ENCODE results near the gene CLPTM1L.

CLPTM1L gene

DNA sequence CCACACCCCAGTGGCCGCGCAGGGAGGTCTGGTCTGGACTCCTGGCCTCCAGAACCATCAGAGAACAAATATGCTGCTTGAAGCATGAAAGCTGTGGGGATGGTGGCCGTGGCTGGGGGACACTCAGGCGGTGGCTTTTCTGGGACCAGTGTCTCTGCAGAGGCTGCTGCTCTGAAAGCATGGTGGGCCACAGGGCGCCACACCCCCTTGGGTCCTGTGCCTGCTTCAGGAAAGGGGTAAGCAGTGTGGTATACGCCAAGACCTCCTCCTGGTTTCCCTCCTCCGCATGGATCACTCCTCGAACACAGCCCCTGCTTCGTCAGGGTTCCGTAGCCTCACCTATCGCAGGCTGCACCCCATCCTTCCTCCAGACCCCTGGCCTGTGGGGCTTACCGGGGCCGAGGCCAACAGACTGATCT is 30.3 kb downstream of the CLPTM1L start:
- Histone ChIP-seq H3K27ac (ENCODE audit: extremely low read depth, low read depth, low read length) (no peak overlapping the region), H3K4me3 (ENCODE audit: low read depth, low read length) (no peak overlapping the region), H3K9me3 (ENCODE audit: control insufficient read depth, insufficient read depth, low read depth, low read length) (no peaks in the 10 kb centered on the region), H3K4me1 (ENCODE audit: control insufficient read depth, insufficient read depth, low read length) (peaks cover 14% of the 10 kb centered on the region), H3K36me3 (ENCODE audit: control insufficient read depth in 2 of 2, insufficient read depth in 1 of 2, low read length in 2 of 2) (peaks cover 5 to 23% of the 10 kb centered on the region in 2 experiments)
- ChIA-PET POLR2A (no interaction called here), CTCF (interaction anchor here (0.9 kb wide), 1 partner anchor 140 kb away, joined by 3 read pairs; no protein-coding TSS in a partner anchor)
- TF ChIP-seq ZSCAN16 (tag by site-specific recombination; IDR thresholded peaks at IDR 0.05) (no peak), TCF7L2 (IDR thresholded peaks at IDR 0.05; ENCODE audit: borderline replicate concordance, low read depth, low read length) (no peak), ZNF155 (tag by site-specific recombination; IDR thresholded peaks at IDR 0.05) (no peak), ZNF169 (tag by site-specific recombination; IDR thresholded peaks at IDR 0.05) (no peak), ZNF837 (tag by site-specific recombination; IDR thresholded peaks at IDR 0.05) (no peak), ZBTB21 (tag by site-specific recombination; IDR thresholded peaks at IDR 0.05) (no peak), ZFHX2 (tag by site-specific recombination; conservative IDR thresholded peaks at IDR 0.05) (no peak), ZNF404 (tag by site-specific recombination; IDR thresholded peaks at IDR 0.05) (no peak), ZNF510 (tag by site-specific recombination; IDR thresholded peaks at IDR 0.05; ENCODE audit: insufficient replicate concordance) (no peak), ZNF24 (tag by site-specific recombination; IDR thresholded peaks at IDR 0.05) (no peak), ZNF571 (tag by site-specific recombination; IDR thresholded peaks at IDR 0.05) (no peak)
- TF ChIP-seq, protein P1, sequence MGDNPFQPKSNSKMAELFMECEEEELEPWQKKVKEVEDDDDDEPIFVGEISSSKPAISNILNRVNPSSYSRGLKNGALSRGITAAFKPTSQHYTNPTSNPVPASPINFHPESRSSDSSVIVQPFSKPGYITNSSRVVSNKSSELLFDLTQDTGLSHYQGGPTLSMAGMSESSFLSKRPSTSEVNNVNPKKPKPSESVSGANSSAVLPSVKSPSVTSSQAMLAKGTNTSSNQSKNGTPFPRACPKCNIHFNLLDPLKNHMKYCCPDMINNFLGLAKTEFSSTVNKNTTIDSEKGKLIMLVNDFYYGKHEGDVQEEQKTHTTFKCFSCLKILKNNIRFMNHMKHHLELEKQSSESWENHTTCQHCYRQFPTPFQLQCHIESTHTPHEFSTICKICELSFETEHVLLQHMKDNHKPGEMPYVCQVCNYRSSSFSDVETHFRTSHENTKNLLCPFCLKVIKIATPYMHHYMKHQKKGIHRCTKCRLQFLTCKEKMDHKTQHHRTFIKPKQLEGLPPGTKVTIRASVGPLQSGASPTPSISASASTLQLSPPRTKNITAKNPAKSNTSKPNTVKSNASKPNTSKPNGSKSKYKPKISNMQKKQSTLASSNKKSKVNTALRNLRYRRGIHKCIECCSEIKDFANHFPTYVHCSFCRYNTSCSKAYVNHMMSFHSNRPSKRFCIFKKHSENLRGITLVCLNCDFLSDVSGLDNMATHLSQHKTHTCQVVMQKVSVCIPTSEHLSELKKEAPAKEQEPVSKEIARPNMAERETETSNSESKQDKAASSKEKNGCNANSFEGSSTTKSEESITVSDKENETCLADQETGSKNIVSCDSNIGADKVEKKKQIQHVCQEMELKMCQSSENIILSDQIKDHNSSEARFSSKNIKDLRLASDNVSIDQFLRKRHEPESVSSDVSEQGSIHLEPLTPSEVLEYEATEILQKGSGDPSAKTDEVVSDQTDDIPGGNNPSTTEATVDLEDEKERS (tag by site-specific recombination; IDR thresholded peaks at IDR 0.05): no peak
- TF ChIP-seq, protein P2, sequence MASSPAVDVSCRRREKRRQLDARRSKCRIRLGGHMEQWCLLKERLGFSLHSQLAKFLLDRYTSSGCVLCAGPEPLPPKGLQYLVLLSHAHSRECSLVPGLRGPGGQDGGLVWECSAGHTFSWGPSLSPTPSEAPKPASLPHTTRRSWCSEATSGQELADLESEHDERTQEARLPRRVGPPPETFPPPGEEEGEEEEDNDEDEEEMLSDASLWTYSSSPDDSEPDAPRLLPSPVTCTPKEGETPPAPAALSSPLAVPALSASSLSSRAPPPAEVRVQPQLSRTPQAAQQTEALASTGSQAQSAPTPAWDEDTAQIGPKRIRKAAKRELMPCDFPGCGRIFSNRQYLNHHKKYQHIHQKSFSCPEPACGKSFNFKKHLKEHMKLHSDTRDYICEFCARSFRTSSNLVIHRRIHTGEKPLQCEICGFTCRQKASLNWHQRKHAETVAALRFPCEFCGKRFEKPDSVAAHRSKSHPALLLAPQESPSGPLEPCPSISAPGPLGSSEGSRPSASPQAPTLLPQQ (tag by site-specific recombination; IDR thresholded peaks at IDR 0.05): no peak
- TF ChIP-seq, protein P3, sequence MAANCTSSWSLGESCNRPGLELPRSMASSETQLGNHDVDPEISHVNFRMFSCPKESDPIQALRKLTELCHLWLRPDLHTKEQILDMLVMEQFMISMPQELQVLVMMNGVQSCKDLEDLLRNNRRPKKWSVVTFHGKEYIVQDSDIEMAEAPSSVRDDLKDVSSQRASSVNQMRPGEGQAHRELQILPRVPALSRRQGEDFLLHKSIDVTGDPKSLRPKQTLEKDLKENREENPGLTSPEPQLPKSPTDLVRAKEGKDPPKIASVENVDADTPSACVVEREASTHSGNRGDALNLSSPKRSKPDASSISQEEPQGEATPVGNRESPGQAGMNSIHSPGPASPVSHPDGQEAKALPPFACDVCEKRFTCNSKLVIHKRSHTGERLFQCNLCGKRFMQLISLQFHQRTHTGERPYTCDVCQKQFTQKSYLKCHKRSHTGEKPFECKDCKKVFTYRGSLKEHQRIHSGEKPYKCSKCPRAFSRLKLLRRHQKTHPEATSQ (tag by site-specific recombination; IDR thresholded peaks at IDR 0.05): no peak
- TF ChIP-seq, protein P4, sequence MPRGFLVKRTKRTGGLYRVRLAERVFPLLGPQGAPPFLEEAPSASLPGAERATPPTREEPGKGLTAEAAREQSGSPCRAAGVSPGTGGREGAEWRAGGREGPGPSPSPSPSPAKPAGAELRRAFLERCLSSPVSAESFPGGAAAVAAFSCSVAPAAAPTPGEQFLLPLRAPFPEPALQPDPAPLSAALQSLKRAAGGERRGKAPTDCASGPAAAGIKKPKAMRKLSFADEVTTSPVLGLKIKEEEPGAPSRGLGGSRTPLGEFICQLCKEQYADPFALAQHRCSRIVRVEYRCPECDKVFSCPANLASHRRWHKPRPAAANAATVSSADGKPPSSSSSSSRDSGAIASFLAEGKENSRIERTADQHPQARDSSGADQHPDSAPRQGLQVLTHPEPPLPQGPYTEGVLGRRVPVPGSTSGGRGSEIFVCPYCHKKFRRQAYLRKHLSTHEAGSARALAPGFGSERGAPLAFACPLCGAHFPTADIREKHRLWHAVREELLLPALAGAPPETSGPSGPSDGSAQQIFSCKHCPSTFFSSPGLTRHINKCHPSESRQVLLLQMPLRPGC (tag by site-specific recombination; IDR thresholded peaks at IDR 0.05): no peak

DNA sequence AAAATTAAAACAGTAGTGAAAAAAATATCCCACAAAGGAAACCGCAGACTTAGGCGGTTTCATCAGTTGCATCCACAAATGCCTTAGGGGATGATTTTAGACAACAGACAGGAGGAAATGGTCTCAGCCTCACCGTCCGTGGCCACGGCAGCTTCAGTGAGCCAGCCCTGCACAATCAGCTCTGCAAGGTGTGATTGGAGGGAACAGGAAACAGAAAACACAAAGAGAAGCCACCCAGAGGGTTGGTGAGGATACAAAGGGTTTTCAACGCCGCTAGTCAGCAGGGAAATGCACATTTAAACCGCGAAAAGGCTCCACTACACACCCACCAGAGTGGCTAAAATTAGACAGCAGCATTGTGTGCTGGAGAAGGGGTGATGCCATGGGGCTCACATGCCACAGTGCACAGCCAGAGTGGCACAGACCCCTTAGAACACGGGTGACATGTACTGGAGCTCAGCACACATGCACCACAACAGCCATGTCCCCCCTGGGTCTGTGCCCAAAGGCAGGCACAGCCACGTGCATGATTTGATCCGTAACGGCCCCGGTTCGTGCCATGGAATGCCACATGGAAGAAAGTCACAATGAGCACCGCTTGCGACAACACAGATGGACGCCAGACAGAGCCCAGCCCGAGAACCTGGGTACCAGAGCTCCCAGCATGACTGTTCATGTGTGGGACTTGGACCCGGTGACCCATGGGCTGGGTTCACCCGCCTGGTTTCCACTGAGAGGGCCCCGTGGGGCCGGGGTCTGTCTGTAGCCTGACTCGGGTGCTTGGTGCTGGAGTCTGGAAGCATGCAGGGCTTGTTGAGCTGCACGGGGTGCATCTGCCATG is 31.7 kb downstream of the CLPTM1L start:
- H3K4me3 ChIP-seq (ENCODE audit: low read depth, low read length): no peak overlapping the region
- no peak overlapping the region for H3K27ac ChIP-seq (ENCODE audit: extremely low read depth, low read depth, low read length)
- peaks cover 14% of the 10 kb centered on the region for H3K4me1 ChIP-seq (ENCODE audit: control insufficient read depth, insufficient read depth, low read length)
- no peaks in the 10 kb centered on the region for H3K9me3 ChIP-seq (ENCODE audit: control insufficient read depth, insufficient read depth, low read depth, low read length)
- TF ChIP-seq ZNF600 (tag by site-specific recombination; IDR thresholded peaks at IDR 0.05) (peak; percentile 49), ZNF394 (tag by site-specific recombination; IDR thresholded peaks at IDR 0.05; ENCODE audit: borderline replicate concordance) (no peak)
- H3K36me3 ChIP-seq (ENCODE audit: control insufficient read depth in 2 of 2, insufficient read depth in 1 of 2, low read length in 2 of 2): peaks cover 5 to 12% of the 10 kb centered on the region in 2 experiments
- ChIA-PET CTCF (no interaction called here), POLR2A (interaction anchor here (0.6 kb wide), 1 partner anchor 31 kb away, joined by 3 read pairs; no protein-coding TSS in a partner anchor)

Data from HEK293 (cell line).